ENCODE measurements around the gene TNNT3. TPM values are rescaled to one million over a fixed set of nuclear protein-coding genes. Genes with fewer than 3 reads are reported as not detected.
A peak's percentile ranks its signal among the peaks of the same experiment; 100 is the strongest.

The TNNT3 gene
- total and polyA plus RNA-seq, 8 donors, result 1.7 to 4.4 (median 2.5) TPM

- H3K4me1 ChIP-seq, result no peaks in the 10 kb centered on the region
- peaks cover 0 to 22% of the 10 kb centered on the region in 2 donors for H3K27me3 ChIP-seq
- H3K9me3 ChIP-seq, result no peaks in the 10 kb centered on the region
- DNase-seq, result peak in 2 of 4 donors; percentile 22 to 47
- intact Hi-C loops (cut with DNase I), result no loop called here
- no peak for ATAC-seq
- TF ChIP-seq, protein P1, sequence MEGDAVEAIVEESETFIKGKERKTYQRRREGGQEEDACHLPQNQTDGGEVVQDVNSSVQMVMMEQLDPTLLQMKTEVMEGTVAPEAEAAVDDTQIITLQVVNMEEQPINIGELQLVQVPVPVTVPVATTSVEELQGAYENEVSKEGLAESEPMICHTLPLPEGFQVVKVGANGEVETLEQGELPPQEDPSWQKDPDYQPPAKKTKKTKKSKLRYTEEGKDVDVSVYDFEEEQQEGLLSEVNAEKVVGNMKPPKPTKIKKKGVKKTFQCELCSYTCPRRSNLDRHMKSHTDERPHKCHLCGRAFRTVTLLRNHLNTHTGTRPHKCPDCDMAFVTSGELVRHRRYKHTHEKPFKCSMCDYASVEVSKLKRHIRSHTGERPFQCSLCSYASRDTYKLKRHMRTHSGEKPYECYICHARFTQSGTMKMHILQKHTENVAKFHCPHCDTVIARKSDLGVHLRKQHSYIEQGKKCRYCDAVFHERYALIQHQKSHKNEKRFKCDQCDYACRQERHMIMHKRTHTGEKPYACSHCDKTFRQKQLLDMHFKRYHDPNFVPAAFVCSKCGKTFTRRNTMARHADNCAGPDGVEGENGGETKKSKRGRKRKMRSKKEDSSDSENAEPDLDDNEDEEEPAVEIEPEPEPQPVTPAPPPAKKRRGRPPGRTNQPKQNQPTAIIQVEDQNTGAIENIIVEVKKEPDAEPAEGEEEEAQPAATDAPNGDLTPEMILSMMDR (IDR thresholded peaks at IDR 0.05), result no peak
- H3K36me3 ChIP-seq, result no peaks in the 10 kb centered on the region
- no peak overlapping the region for H3K27ac ChIP-seq
- no peak overlapping the region for H3K4me3 ChIP-seq
Measured at GRCh38 chr11:1922481-1923081, 3.1 kb downstream of the TNNT3 start.

DNA sequence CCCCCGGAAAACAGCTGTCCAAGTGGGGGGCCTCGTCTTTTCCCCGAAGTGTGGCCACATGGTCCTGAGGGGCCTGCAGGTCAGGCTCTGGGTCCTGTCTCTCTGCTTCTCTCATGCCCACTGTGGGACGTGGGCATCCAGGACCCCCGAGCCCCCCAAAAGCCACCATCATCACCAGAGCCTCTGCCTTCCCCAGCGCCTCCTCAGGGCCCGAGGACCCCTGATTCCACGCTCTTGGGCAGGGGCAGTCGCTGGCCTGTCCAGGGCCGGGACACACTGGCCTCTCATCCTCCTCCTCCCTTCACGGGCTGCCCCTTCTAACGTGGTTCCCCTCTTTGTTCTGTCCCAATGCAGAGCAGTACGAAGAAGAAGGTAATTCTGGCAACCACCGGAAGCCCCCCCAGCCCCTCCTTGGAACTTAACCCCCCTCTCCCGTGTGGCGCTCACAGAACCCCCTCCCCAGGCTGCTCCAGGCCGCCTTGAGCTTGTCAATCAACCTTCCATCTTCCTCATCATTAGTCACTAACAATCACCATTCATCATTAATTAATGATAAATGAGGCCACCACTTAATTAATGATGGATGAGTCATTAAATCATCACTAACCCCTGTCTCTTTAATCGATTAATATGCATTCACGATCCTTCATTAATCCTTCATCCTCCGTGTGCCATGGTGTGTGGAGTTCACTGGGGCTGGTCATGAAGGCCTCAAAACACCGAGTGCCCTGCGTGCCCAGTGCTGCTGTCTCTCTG, 3.9 kb downstream of the TNNT3 start:
- intact Hi-C loops (cut with DNase I), result no loop called here
- H3K4me3 ChIP-seq, result no peak overlapping the region
- no peak overlapping the region for H3K27ac ChIP-seq
- H3K27me3 ChIP-seq, result peaks cover 0 to 22% of the 10 kb centered on the region in 2 donors
- ATAC-seq (no peak), DNase-seq (peak in 2 of 4 donors; percentile 15 to 61)
- H3K4me1 ChIP-seq, result no peaks in the 10 kb centered on the region
- H3K9me3 ChIP-seq, result no peaks in the 10 kb centered on the region
- no peaks in the 10 kb centered on the region for H3K36me3 ChIP-seq
- TF ChIP-seq, protein P1 (IDR thresholded peaks at IDR 0.05), result no peak

DNA sequence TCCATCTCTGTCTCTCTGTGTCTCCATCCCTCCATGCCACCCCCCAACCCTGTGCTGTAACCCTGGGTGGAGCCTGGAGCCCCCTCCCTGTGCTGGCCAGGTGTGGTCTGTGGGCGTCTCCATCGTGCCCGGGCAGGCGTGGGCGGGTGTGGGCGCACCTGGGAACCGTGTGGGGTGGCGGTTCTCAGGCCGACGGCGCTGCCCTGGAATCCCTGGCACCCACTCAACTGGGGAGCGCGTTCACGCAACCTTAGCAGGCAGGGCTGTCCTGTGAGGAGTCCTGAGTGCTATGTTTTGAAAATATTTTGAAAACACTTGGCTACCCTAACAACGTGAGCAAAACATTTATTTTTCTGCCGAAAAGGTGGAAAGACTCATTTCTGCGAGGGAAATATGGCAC, 4.7 kb downstream of the TNNT3 start:
- peak in 2 of 4 donors; percentile 30 to 73 for DNase-seq
- no peaks in the 10 kb centered on the region for H3K36me3 ChIP-seq
- H3K4me3 ChIP-seq, result no peak overlapping the region
- H3K27ac ChIP-seq, result no peak overlapping the region
- TF ChIP-seq, protein P1 (IDR thresholded peaks at IDR 0.05), result no peak
- intact Hi-C loops (cut with DNase I), result no loop called here
- H3K4me1 ChIP-seq, result no peaks in the 10 kb centered on the region
- H3K27me3 ChIP-seq, result peaks cover 0 to 21% of the 10 kb centered on the region in 2 donors
- no peaks in the 10 kb centered on the region for H3K9me3 ChIP-seq
- ATAC-seq, result no peak

GRCh38 chr11:1924646-1925372, 5.3 kb downstream of the TNNT3 start:
- Histone ChIP-seq H3K4me3 (no peak overlapping the region), H3K27me3 (peaks cover 0 to 14% of the 10 kb centered on the region in 2 donors), H3K9me3 (no peaks in the 10 kb centered on the region), H3K27ac (no peak overlapping the region), H3K4me1 (no peaks in the 10 kb centered on the region), H3K36me3 (no peaks in the 10 kb centered on the region)
- intact Hi-C loops (cut with DNase I), result no loop called here
- DNase-seq (peak in 2 of 4 donors; percentile 19 to 59), ATAC-seq (no peak)
- TF ChIP-seq, protein P1 (IDR thresholded peaks at IDR 0.05), result no peak

Data from left lung (tissue), 10 donors.